Prostate gland (tissue), 2 donors: ENCODE measurements around the gene CROCC. TPM values are rescaled to one million over a fixed set of nuclear protein-coding genes. Genes with fewer than 3 reads are reported as not detected.
"Not testable (repeated sequence)": the region's sequence is repeated elsewhere in the genome, so short reads cannot be mapped to it uniquely, and the experiment has no call there.

Experiments used
- DNase-seq: peaks from one replicate; pipeline ENCODE4 v3.0.0-alpha.2; 2019; ENCODE audit warnings: low spot score
- H3K27ac ChIP-seq, 2 donors: fragments of 200-600 bp; sonication (generic); 2 replicates each; pipeline ENCODE4 v1.5.1; 2017 to 2019
- H3K27me3 ChIP-seq: fragments of 200-600 bp; sonication (generic); replicated peaks from 2 replicates; pipeline ENCODE4 v1.5.1; 2019; ENCODE audit not compliant: insufficient read depth
- H3K36me3 ChIP-seq, 2 donors: fragments of 200-600 bp; sonication (generic); 1 replicate in 1 of 2; 2 replicates in 1 of 2; pipeline versions ENCODE4 v1.5.1 to v1.8.1; 2017 to 2019
- H3K4me1 ChIP-seq: fragments of 200-600 bp; sonication (generic); replicated peaks from 2 replicates; pipeline ENCODE4 v1.5.1; 2019
- H3K4me3 ChIP-seq, 2 donors: fragments of 200-600 bp; sonication (generic); 2 replicates each; pipeline ENCODE4 v1.5.1; 2017 to 2019
- H3K9me3 ChIP-seq: fragments of 200-600 bp; sonication (generic); 2 replicates; pipeline ENCODE4 v1.5.1; 2017
- POLR2A ChIP-seq: fragments of 450-650 bp; IDR thresholded peaks from one replicate; pipeline ENCODE4 v1.6.1; 2016; ENCODE audit warnings: antibody characterized with exemption, mild to moderate bottlenecking
- POLR2AphosphoS5 ChIP-seq: sonication (generic); formaldehyde crosslinking; IDR thresholded peaks from one replicate; pipeline ENCODE4 v1.6.1; 2017; ENCODE audit warnings: antibody characterized with exemption
- WGBS: methylation state at CpG from one replicate; pipeline ENCODE4 v1.1.5; 2018; 5-methylcytosine and 5-hydroxymethylcytosine counted together
- intact Hi-C: fragments of 100-400 bp; cut with DNase I; formaldehyde crosslinking; loops from one replicate; pipeline ENCODE4 v1.14.2; 2022
- total RNA-seq, 2 donors: library from RNA; depleted of rRNA; stranded (reverse); fragments of >200 nt; gene quantifications; one replicate each; pipeline ENCODE4 v1.1.0, GENCODE V29; 2016
- TF ChIP-seq, protein P1 (sequence below), 4 experiments: fragments of 200-600 bp in 2 of 4; fragments of 450-650 bp in 2 of 4; sonication (generic) in 2 of 4; IDR thresholded peaks; 1 replicate in 3 of 4; 2 replicates in 1 of 4; pipeline ENCODE4 v1.5.1; 2016 to 2019; ENCODE audit warnings: antibody characterized with exemption in 4 of 4, mild to moderate bottlenecking in 2 of 4, moderate library complexity in 2 of 4

CROCC gene
- total RNA-seq, 2 donors from 2014 or later, result 19.6 to 68.7 TPM

- Histone ChIP-seq H3K27me3 (no peaks in the 10 kb centered on the region), H3K9me3 (no peaks in the 10 kb centered on the region), H3K27ac (peak overlapping the region; percentile 32 to 77), H3K4me1 (peaks cover 8% of the 10 kb centered on the region), H3K4me3 (peak overlapping the region; percentile 86 to 99), H3K36me3 (no peaks in the 10 kb centered on the region)
- intact Hi-C loops, result no loop called here
- 48% methylated on average over 36 of the region's 36 CpGs for WGBS
- DNase-seq, result no peak
- TF ChIP-seq POLR2A, result no peak
- no peak for TF ChIP-seq POLR2AphosphoS5
- TF ChIP-seq, protein P1, sequence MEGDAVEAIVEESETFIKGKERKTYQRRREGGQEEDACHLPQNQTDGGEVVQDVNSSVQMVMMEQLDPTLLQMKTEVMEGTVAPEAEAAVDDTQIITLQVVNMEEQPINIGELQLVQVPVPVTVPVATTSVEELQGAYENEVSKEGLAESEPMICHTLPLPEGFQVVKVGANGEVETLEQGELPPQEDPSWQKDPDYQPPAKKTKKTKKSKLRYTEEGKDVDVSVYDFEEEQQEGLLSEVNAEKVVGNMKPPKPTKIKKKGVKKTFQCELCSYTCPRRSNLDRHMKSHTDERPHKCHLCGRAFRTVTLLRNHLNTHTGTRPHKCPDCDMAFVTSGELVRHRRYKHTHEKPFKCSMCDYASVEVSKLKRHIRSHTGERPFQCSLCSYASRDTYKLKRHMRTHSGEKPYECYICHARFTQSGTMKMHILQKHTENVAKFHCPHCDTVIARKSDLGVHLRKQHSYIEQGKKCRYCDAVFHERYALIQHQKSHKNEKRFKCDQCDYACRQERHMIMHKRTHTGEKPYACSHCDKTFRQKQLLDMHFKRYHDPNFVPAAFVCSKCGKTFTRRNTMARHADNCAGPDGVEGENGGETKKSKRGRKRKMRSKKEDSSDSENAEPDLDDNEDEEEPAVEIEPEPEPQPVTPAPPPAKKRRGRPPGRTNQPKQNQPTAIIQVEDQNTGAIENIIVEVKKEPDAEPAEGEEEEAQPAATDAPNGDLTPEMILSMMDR (IDR thresholded peaks at IDR 0.05), result no peak
These were observed 8.4 kb upstream of the CROCC start for GRCh38 chr1:16913181-16913832.

DNA sequence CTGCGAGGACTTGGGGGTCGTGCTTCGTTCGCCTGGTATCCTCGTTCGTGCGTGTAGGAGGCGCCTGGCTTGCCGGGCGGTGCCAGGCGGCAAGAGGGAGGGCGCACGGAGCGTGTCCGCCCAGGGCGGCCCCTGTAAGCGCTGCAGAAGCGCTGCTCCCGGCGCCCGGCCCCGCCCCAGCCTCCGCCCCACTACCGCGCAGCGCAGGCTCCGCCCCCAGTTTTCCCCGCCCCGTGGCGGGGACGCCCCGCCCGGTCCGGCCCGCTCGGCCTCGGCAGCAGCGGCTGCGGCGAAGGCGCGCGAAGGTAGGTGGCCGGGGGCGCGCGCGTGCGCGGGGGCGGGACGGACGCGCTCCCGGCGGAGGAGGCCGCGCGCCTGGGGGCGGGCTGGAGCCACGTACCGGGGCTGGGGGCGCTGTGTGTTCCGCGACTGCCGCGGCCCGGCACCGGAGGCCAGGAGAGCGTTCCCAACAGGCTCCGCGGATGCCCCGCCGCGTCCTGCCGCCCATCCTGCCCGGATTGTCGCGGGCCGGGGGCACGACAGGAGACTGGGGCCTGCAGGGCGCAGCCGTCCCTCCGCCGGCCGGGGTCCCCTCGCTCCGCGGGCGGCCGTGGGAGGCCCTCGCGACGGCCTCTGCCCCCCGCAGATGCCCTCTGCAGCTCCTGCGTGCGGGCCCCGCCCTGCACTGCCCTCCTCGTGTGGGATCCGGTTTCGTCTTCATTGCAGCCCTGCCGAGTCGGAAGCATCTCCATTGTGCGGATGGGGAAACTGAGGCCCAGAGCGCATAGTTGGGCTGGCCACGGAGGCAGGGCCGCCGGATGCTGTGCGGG lies 7.7 kb upstream of the CROCC start:
- Histone ChIP-seq H3K27ac (peak overlapping the region; percentile 77 to 85), H3K4me3 (peak overlapping the region; percentile 86 to 99), H3K9me3 (no peaks in the 10 kb centered on the region), H3K36me3 (no peaks in the 10 kb centered on the region), H3K4me1 (peaks cover 8% of the 10 kb centered on the region), H3K27me3 (no peaks in the 10 kb centered on the region)
- intact Hi-C loops, result no loop called here
- peak; percentile 96 for DNase-seq
- under 1% methylated on average over 99 of the region's 109 CpGs for WGBS
- TF ChIP-seq POLR2A (peak; percentile 62), POLR2AphosphoS5 (peak; percentile 60)
- TF ChIP-seq, protein P1 (IDR thresholded peaks at IDR 0.05), result peak in 2 of 4 experiments; percentile 20 to 38

DNA sequence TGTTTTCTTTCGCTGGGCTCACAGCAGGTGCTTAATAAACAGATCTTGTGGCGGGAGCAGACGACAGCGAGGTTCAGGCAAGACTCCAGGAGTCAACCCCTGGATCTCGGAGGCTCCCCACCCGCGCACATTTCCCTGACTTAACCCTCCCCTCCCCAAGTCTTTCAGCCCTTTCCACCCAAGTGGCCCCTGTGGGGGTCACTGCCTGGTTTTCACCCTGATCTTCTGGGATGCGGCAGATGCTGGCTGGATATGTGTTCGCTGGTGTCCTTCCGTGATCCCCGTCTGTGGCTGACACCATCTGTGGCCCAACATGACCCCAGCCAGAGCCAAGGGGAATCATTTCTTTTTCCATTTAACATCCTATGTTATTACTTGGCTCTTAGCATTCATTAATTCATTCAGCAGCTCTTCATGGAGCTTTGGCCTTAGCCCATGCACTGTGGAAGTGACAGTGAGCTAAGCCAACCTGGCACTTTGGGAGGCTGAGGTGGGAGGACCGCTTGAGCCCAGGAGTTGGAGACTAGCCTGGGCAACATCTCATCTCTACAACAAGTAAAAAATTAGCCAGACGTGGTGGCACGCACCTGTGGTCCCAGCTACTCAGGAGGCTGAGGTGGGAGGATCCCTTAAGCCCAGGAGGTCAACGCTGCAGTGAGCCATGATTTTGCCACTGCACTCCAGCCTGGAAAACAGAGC lies 6.7 kb upstream of the CROCC start:
- H3K27ac ChIP-seq, result not testable (repeated sequence)

GRCh38 chr1:16915627-16915973 lies 6.1 kb upstream of the CROCC start:
- no peaks in the 10 kb centered on the region for H3K9me3 ChIP-seq
- H3K27me3 ChIP-seq, result no peaks in the 10 kb centered on the region
- H3K4me3 ChIP-seq, result no peak overlapping the region
- H3K36me3 ChIP-seq, result no peaks in the 10 kb centered on the region
- intact Hi-C loops, result no loop called here
- peaks cover 8% of the 10 kb centered on the region for H3K4me1 ChIP-seq
- H3K27ac ChIP-seq, result no peak overlapping the region
- DNase-seq, result no peak
- 81% methylated on average over 4 of the region's 4 CpGs for WGBS
- TF ChIP-seq, protein P1 (IDR thresholded peaks at IDR 0.05), result no peak
- no peak for TF ChIP-seq POLR2A
- no peak for TF ChIP-seq POLR2AphosphoS5

More for the DNA sequence above, 6.7 kb upstream of the CROCC start:
- H3K27me3 ChIP-seq, intact Hi-C loops, DNase-seq, H3K4me1 ChIP-seq, H3K9me3 ChIP-seq, H3K36me3 ChIP-seq: not testable (repeated sequence)
- peak overlapping the region in 1 of 2 donors; percentile 86 for H3K4me3 ChIP-seq
- 50% methylated on average over 15 of the region's 15 CpGs for WGBS

GRCh38 chr1:16916036-16916880 lies 5.5 kb upstream of the CROCC start:
- intact Hi-C loops, H3K4me1 ChIP-seq, H3K4me3 ChIP-seq, DNase-seq, H3K27ac ChIP-seq, H3K9me3 ChIP-seq, H3K27me3 ChIP-seq, H3K36me3 ChIP-seq: not testable (repeated sequence)
- WGBS, result 75% methylated on average over 10 of the region's 10 CpGs
